Naive thymus-derived CD4-positive, alpha-beta T cell (primary cell): ENCODE data around the gene NIFK. TPM values are rescaled to one million over a fixed set of nuclear protein-coding genes. Genes with fewer than 3 reads are reported as not detected.

Experiments used
- ATAC-seq: fragments of 150-1000 bp; cut with Tn5 transposase; 2 replicates; pipeline ENCODE4 v1.10.0; 2021; ENCODE audit warnings: mild to moderate bottlenecking, moderate library complexity
- CTCF ChIA-PET: fragments of 350-600 bp; sonication (Branson Sonifier 250); formaldehyde crosslinking; loops from one replicate; lab custom pipeline; 2021; ENCODE audit warnings: antibody characterized with exemption; lab: Charles Lee
- POLR2A ChIA-PET: fragments of 350-600 bp; sonication (Branson Sonifier 250); formaldehyde crosslinking; loops from one replicate; lab custom pipeline; 2021; ENCODE audit warnings: antibody characterized with exemption, inconsistent platforms; lab: Charles Lee
- DNase-seq, 9 donors: peaks; one replicate each; pipeline versions ENCODE4 v3.0.0 to v3.0.0-alpha.2; 2020 to 2022; ENCODE audit warnings: mixed read lengths in 1 of 9
- H3K27ac ChIP-seq: one replicate; pipeline ENCODE4 v1.7.0; 2013; ENCODE audit warnings: mild to moderate bottlenecking, low read depth, low read length, moderate library complexity
- H3K27me3 ChIP-seq, 2 donors: one replicate each; pipeline ENCODE4 v1.7.0; 2013; ENCODE audit warnings: low read length in 2 of 2, mild to moderate bottlenecking in 2 of 2, moderate library complexity in 2 of 2; ENCODE audit not compliant: control insufficient read depth in 2 of 2, insufficient read depth in 2 of 2
- H3K36me3 ChIP-seq, 3 experiments: 1 replicate in 2 of 3; 2 replicates in 1 of 3; pipeline ENCODE4 v1.7.0; 2013; ENCODE audit warnings: low read length in 3 of 3, mild to moderate bottlenecking in 3 of 3, moderate library complexity in 1 of 3; ENCODE audit not compliant: insufficient read depth in 3 of 3, control insufficient read depth in 2 of 3
- H3K4me1 ChIP-seq, 2 donors: one replicate each; pipeline ENCODE4 v1.7.0; 2013; ENCODE audit warnings: low read length in 2 of 2, mild to moderate bottlenecking in 2 of 2, moderate library complexity in 1 of 2; ENCODE audit not compliant: control insufficient read depth in 2 of 2, insufficient read depth in 2 of 2
- H3K4me3 ChIP-seq: 2 replicates; pipeline ENCODE4 v1.7.0; 2013; ENCODE audit warnings: mild to moderate bottlenecking, low read length
- H3K9me3 ChIP-seq, 3 experiments: 1 replicate in 2 of 3; 2 replicates in 1 of 3; pipeline ENCODE4 v1.7.0; 2013; ENCODE audit warnings: low read length in 3 of 3; ENCODE audit not compliant: control insufficient read depth in 2 of 3
- H3K27ac Mint-ChIP-seq, 9 donors: one replicate each; pipeline ENCODE4 v1.8.0; 2020 to 2022; ENCODE audit warnings: mixed read lengths in 9 of 9, mild to moderate bottlenecking in 8 of 9, moderate library complexity in 5 of 9, inconsistent platforms in 2 of 9
- H3K27me3 Mint-ChIP-seq, 5 donors: one replicate each; pipeline ENCODE4 v1.8.0; 2021 to 2022; ENCODE audit warnings: mixed read lengths in 5 of 5, mild to moderate bottlenecking in 1 of 5
- H3K36me3 Mint-ChIP-seq, 5 donors: one replicate each; pipeline ENCODE4 v1.8.0; 2020 to 2022; ENCODE audit warnings: mixed read lengths in 5 of 5, mild to moderate bottlenecking in 3 of 5, inconsistent platforms in 1 of 5
- H3K4me1 Mint-ChIP-seq, 7 donors: one replicate each; pipeline ENCODE4 v1.8.0; 2020 to 2022; ENCODE audit warnings: mixed read lengths in 7 of 7, mild to moderate bottlenecking in 3 of 7, inconsistent platforms in 1 of 7
- H3K4me3 Mint-ChIP-seq, 10 donors: one replicate each; pipeline ENCODE4 v1.8.0; 2020 to 2022; ENCODE audit warnings: mild to moderate bottlenecking in 10 of 10, mixed read lengths in 10 of 10, moderate library complexity in 6 of 10, inconsistent platforms in 2 of 10
- H3K9me3 Mint-ChIP-seq, 11 donors: one replicate each; pipeline ENCODE4 v1.8.0; 2020 to 2022; ENCODE audit warnings: mixed read lengths in 11 of 11, mild to moderate bottlenecking in 4 of 11, inconsistent platforms in 1 of 11, moderate library complexity in 1 of 11
- intact Hi-C, 2 donors: fragments of 100-400 bp; cut with micrococcal nuclease; formaldehyde crosslinking; loops; one replicate each; pipeline ENCODE4 v1.15.1; 2023
- polyA plus RNA-seq, 2 donors: library from polyadenylated mRNA; unstranded; fragments of 300-500 nt; fragmentation: Illumina TruSeq; gene quantifications; one replicate each; pipeline ENCODE4 v1.2.3, GENCODE V29; 2021
- total RNA-seq, 6 experiments: library from RNA in 5 of 6; stranded (reverse) in 5 of 6; gene quantifications; 1 replicate in 5 of 6; 2 replicates in 1 of 6; pipeline ENCODE4 v1.2.3 and lab custom pipeline; 2021 to 2026

NIFK gene
- 10 to 100 TPM; 35.3 to 88.1 (median 71.9) TPM for total RNA-seq
- polyA plus RNA-seq, result 10 to 100 TPM; 75.5 to 75.8 TPM
- 25.8 reads per million, percentile 56 among the genes with 10 or more reads in this experiment for total RNA-seq (lab: John Stamatoyannopoulos, UW)

GRCh38 chr2:121736462-121737336 lies at the start of gene NIFK:
TSS of gene NIFK (minus strand) at chr2:121736875. CDS start at chr2:121736850, 25 bp downstream.
- Mint-ChIP-seq H3K4me3 (peak within 1 kb of the TSS; percentile 81 to 99 (median 95)), H3K4me1 (peaks cover 17 to 54% (median 39%) of the 10 kb centered on the region in 7 donors)
- POLR2A ChIA-PET, result interaction anchor here (1.0 to 4.6 kb wide), 10 partner anchors 11 to 208 kb away, joined by 3 to 61 read pairs (median 4); partner anchors contain the start of genes CLASP1, RNU4ATAC and TSN

GRCh38 chr2:121783180-121783579 lies 46.5 kb upstream of the NIFK start:
- H3K4me1 Mint-ChIP-seq, result no peaks in the 10 kb centered on the region
- intact Hi-C loops, result no loop called here
- ChIA-PET CTCF (no interaction called here), POLR2A (interaction anchor here (0.6 kb wide), 1 partner anchor 463 kb away, joined by 5 read pairs; no protein-coding TSS in a partner anchor)
- H3K4me3 ChIP-seq, result no peak overlapping the region
- no peaks in the 10 kb centered on the region for H3K27me3 ChIP-seq
- H3K27me3 Mint-ChIP-seq, result peaks cover 0 to 20% (median 8%) of the 10 kb centered on the region in 5 donors
- H3K36me3 ChIP-seq, result no peaks in the 10 kb centered on the region
- H3K4me3 Mint-ChIP-seq, result no peak overlapping the region
- H3K27ac Mint-ChIP-seq, result no peak overlapping the region
- ATAC-seq (no peak), DNase-seq (no peak)
- no peaks in the 10 kb centered on the region for H3K4me1 ChIP-seq
- no peak overlapping the region for H3K27ac ChIP-seq
- no peaks in the 10 kb centered on the region for H3K9me3 Mint-ChIP-seq
- H3K36me3 Mint-ChIP-seq, result no peaks in the 10 kb centered on the region
- no peaks in the 10 kb centered on the region for H3K9me3 ChIP-seq

More at GRCh38 chr2:121736462-121737336, at the start of gene NIFK:
- Mint-ChIP-seq H3K27ac (peak within 1 kb of the TSS; percentile 85 to 99 (median 97)), H3K27me3 (no peaks in the 10 kb centered on the region), H3K36me3 (peaks cover 3 to 13% (median 7%) of the 10 kb centered on the region in 5 donors), H3K9me3 (no peaks in the 10 kb centered on the region)
- peak; percentile 98 to 100 (median 99) for DNase-seq
- CTCF ChIA-PET, result interaction anchor here (0.6 to 0.8 kb wide), 2 partner anchors 13 to 82 kb away, joined by 3 to 7 read pairs; no protein-coding TSS in a partner anchor
- ATAC-seq, result peak; percentile 96
- Histone ChIP-seq H3K27ac (peak within 1 kb of the TSS; percentile 89), H3K36me3 (peaks cover 10 to 22% (median 16%) of the 10 kb centered on the region in 3 experiments), H3K27me3 (no peaks in the 10 kb centered on the region), H3K9me3 (no peaks in the 10 kb centered on the region), H3K4me3 (peak within 1 kb of the TSS; percentile 80), H3K4me1 (peaks cover 13 to 19% of the 10 kb centered on the region in 2 donors)
- intact Hi-C loops, result loop anchor here (1.0 to 5.0 kb wide), 9 partner anchors 19 to 1978 kb away; partner anchors contain the start of genes CLASP1 (in 2 of the 2), RNU4ATAC (in 2 of the 2), TSN (in 2 of the 2) and PTPN4 (in 1 of the 2)

- intact Hi-C loops, result no loop called here
Measured at GRCh38 chr2:121778741-121779487, 42.2 kb upstream of the NIFK start.

GRCh38 chr2:121777699-121778058 lies 41.0 kb upstream of the NIFK start:
- H3K36me3 Mint-ChIP-seq, result peaks cover 0 to 4% (median 0%) of the 10 kb centered on the region in 5 donors
- Histone ChIP-seq H3K36me3 (no peaks in the 10 kb centered on the region), H3K4me1 (no peaks in the 10 kb centered on the region), H3K27ac (no peak overlapping the region), H3K9me3 (no peaks in the 10 kb centered on the region), H3K4me3 (no peak overlapping the region), H3K27me3 (no peaks in the 10 kb centered on the region)
- intact Hi-C loops, result no loop called here
- no peak overlapping the region for H3K27ac Mint-ChIP-seq
- ATAC-seq (no peak), DNase-seq (no peak)
- CTCF ChIA-PET, result interaction anchor here (0.7 to 0.8 kb wide), 2 partner anchors 77 to 416 kb away, joined by 3 read pairs; no protein-coding TSS in a partner anchor
- H3K9me3 Mint-ChIP-seq, result peaks cover 0 to 2% (median 0%) of the 10 kb centered on the region in 11 donors
- H3K4me1 Mint-ChIP-seq, result peaks cover 0 to 3% (median 0%) of the 10 kb centered on the region in 7 donors
- no peak overlapping the region for H3K4me3 Mint-ChIP-seq
- peaks cover 0 to 5% (median 0%) of the 10 kb centered on the region in 5 donors for H3K27me3 Mint-ChIP-seq
- POLR2A ChIA-PET, result no interaction called here

More at GRCh38 chr2:121778741-121779487, 42.2 kb upstream of the NIFK start:
- no peak for ATAC-seq
- no peak overlapping the region for H3K4me3 ChIP-seq
- H3K4me3 Mint-ChIP-seq, result no peak overlapping the region
- H3K27me3 ChIP-seq, result no peaks in the 10 kb centered on the region
- DNase-seq, result no peak
- no peaks in the 10 kb centered on the region for H3K36me3 ChIP-seq
- no peak overlapping the region for H3K27ac ChIP-seq
- H3K27me3 Mint-ChIP-seq, result peaks cover 0 to 14% (median 0%) of the 10 kb centered on the region in 5 donors
- peaks cover 0 to 3% (median 0%) of the 10 kb centered on the region in 7 donors for H3K4me1 Mint-ChIP-seq
- ChIA-PET POLR2A (interaction anchor here (0.6 kb wide), 1 partner anchor 181 kb away, joined by 3 read pairs; no protein-coding TSS in a partner anchor), CTCF (no interaction called here)
- H3K9me3 ChIP-seq, result no peaks in the 10 kb centered on the region
- no peak overlapping the region for H3K27ac Mint-ChIP-seq
- no peaks in the 10 kb centered on the region for H3K4me1 ChIP-seq
- H3K36me3 Mint-ChIP-seq, result no peaks in the 10 kb centered on the region
- H3K9me3 Mint-ChIP-seq, result peaks cover 0 to 2% (median 0%) of the 10 kb centered on the region in 11 donors

GRCh38 chr2:121776885-121777698 lies 40.4 kb upstream of the NIFK start:
- intact Hi-C loops, result no loop called here
- Mint-ChIP-seq H3K4me3 (no peak overlapping the region), H3K9me3 (peaks cover 0 to 2% (median 0%) of the 10 kb centered on the region in 11 donors), H3K4me1 (peaks cover 0 to 3% (median 0%) of the 10 kb centered on the region in 7 donors), H3K27ac (no peak overlapping the region), H3K36me3 (peaks cover 0 to 4% (median 0%) of the 10 kb centered on the region in 5 donors), H3K27me3 (peaks cover 0 to under 1% (median 0%) of the 10 kb centered on the region in 5 donors)
- H3K9me3 ChIP-seq, result no peaks in the 10 kb centered on the region
- CTCF ChIA-PET, result interaction anchor here (0.7 kb wide), 1 partner anchor 77 kb away, joined by 3 read pairs; no protein-coding TSS in a partner anchor
- no peaks in the 10 kb centered on the region for H3K4me1 ChIP-seq
- no peak for DNase-seq
- no peak overlapping the region for H3K4me3 ChIP-seq
- ATAC-seq, result no peak
- no peaks in the 10 kb centered on the region for H3K36me3 ChIP-seq
- POLR2A ChIA-PET, result no interaction called here
- H3K27ac ChIP-seq, result no peak overlapping the region
- H3K27me3 ChIP-seq, result no peaks in the 10 kb centered on the region
